NOMO-1 (cell line): ENCODE data around the gene TMEM250.
A peak's percentile ranks its signal among the peaks of the same experiment; 100 is the strongest.

Source experiments
- DNase-seq, 2 experiments: peaks; one replicate each; lab custom pipeline; 2025; ENCODE audit not compliant: unreplicated experiment in 2 of 2; lab: John Stamatoyannopoulos, UW

The TMEM250 gene

GRCh38 chr9:136133191-136133958 is 14.7 kb upstream of the TMEM250 start:
- peak; percentile 30 to 35 for DNase-seq

- DNase-seq = no peak
These were observed 13.9 kb upstream of the TMEM250 start for GRCh38 chr9:136132512-136133050.

- DNase-seq = no peak
These were observed 13.2 kb upstream of the TMEM250 start for GRCh38 chr9:136131629-136132511.

- DNase-seq = no peak
These were observed 10.5 kb upstream of the TMEM250 start for GRCh38 chr9:136129176-136129575.

GRCh38 chr9:136128436-136128835 is 9.8 kb upstream of the TMEM250 start:
- DNase-seq = no peak

GRCh38 chr9:136127313-136127712 is 8.6 kb upstream of the TMEM250 start:
- DNase-seq = no peak

- DNase-seq = no peak
These were observed 6.5 kb upstream of the TMEM250 start for GRCh38 chr9:136124976-136125692.

GRCh38 chr9:136122425-136123383 is 4.0 kb upstream of the TMEM250 start:
- peak; percentile 58 for DNase-seq

GRCh38 chr9:136121801-136122200 is 3.1 kb upstream of the TMEM250 start:
- DNase-seq = no peak

- DNase-seq = no peak
These were observed 1.8 kb upstream of the TMEM250 start for GRCh38 chr9:136120438-136120844.

- DNase-seq = no peak
These were observed 1.3 kb upstream of the TMEM250 start for GRCh38 chr9:136119883-136120393.

- peak; percentile 23 to 58 for DNase-seq
These were observed 597 bp upstream of the TMEM250 start for GRCh38 chr9:136119061-136119882.

GRCh38 chr9:136117916-136118319 is 757 bp downstream of the TMEM250 start:
- peak in 1 of 2 experiments; percentile 57 for DNase-seq

- DNase-seq = peak; percentile 70 to 79
These were observed 1.3 kb downstream of the TMEM250 start for GRCh38 chr9:136117291-136117915.

GRCh38 chr9:136116360-136117098 is 2.1 kb downstream of the TMEM250 start:
- DNase-seq = no peak

- DNase-seq = no peak
These were observed 2.9 kb downstream of the TMEM250 start for GRCh38 chr9:136115641-136116359.

GRCh38 chr9:136115206-136115605 is 3.5 kb downstream of the TMEM250 start:
- DNase-seq = no peak
